Lower leg skin (tissue), 3 donors: ENCODE measurements around the gene TNFAIP2.

ENCODE experiments used
- POLR2A ChIP-seq, 2 donors: fragments of 450-650 bp; IDR thresholded peaks; one replicate each; pipeline ENCODE4 v1.6.1; 2016 to 2017; ENCODE audit warnings: antibody characterized with exemption in 2 of 2, mild to moderate bottlenecking in 1 of 2, moderate library complexity in 1 of 2
- TF ChIP-seq, protein P1 (sequence below), 3 donors: fragments of 450-650 bp; IDR thresholded peaks; one replicate each; pipeline ENCODE4 v1.5.1; 2016; ENCODE audit warnings: antibody characterized with exemption in 3 of 3, mild to moderate bottlenecking in 3 of 3, moderate library complexity in 2 of 3

DNA sequence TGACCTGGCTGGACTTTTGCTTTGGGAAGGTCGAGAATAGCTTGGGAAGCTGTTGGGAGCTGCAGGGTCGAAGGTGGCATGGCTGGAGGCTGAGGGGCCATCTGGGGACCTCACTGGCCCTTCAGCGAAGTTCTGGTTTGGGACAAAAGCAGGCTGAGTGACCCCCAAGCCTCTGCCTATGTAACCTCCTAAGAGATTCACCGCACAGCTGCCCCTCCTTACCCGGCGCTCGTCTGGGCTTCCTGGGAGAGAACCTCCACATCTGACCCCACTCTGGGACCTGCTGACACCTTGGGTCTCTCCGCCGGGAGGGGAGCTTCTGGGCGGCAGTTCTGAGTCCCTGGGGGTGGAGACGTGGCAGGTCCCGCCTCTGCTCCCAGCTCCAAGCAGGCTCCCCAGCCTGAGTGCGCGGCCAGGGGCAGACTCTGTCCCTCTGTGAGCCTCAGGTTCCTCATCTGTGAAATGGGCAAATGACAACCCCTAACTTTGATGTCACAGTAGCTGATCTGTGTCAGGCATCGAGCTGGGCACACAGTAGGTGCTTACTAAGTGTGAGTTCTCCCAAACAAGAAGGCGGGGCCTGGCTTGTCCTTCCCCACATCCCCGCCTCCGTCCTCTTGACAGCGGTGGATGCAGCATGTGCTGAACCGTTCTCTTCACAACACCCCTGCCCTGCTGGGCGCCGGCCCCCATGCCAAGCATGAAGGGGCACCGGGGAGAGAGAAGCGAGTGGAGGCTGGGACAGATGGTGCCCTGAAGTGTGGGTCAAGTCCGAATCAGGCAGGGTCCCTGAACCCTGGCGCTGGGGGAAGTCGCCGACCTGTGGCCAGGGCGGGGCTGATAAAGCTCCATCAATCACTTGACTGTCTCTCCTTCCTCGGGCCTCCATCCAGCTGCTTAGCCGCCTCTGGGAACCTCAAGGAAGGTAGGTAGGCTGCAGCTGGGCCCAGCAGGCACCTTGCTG, 25.0 kb upstream of the TNFAIP2 start:
- TF ChIP-seq, protein P1, sequence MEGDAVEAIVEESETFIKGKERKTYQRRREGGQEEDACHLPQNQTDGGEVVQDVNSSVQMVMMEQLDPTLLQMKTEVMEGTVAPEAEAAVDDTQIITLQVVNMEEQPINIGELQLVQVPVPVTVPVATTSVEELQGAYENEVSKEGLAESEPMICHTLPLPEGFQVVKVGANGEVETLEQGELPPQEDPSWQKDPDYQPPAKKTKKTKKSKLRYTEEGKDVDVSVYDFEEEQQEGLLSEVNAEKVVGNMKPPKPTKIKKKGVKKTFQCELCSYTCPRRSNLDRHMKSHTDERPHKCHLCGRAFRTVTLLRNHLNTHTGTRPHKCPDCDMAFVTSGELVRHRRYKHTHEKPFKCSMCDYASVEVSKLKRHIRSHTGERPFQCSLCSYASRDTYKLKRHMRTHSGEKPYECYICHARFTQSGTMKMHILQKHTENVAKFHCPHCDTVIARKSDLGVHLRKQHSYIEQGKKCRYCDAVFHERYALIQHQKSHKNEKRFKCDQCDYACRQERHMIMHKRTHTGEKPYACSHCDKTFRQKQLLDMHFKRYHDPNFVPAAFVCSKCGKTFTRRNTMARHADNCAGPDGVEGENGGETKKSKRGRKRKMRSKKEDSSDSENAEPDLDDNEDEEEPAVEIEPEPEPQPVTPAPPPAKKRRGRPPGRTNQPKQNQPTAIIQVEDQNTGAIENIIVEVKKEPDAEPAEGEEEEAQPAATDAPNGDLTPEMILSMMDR (IDR thresholded peaks at IDR 0.05): no peak
- no peak for TF ChIP-seq POLR2A (IDR thresholded peaks at IDR 0.05)
